COLO668 (cell line): ENCODE data around the gene NFIA.
A peak's percentile ranks its signal among the peaks of the same experiment; 100 is the strongest.

Experiments used
- DNase-seq: peaks from one replicate; lab custom pipeline; 2025; ENCODE audit not compliant: unreplicated experiment; lab: John Stamatoyannopoulos, UW

The NFIA gene

DNA sequence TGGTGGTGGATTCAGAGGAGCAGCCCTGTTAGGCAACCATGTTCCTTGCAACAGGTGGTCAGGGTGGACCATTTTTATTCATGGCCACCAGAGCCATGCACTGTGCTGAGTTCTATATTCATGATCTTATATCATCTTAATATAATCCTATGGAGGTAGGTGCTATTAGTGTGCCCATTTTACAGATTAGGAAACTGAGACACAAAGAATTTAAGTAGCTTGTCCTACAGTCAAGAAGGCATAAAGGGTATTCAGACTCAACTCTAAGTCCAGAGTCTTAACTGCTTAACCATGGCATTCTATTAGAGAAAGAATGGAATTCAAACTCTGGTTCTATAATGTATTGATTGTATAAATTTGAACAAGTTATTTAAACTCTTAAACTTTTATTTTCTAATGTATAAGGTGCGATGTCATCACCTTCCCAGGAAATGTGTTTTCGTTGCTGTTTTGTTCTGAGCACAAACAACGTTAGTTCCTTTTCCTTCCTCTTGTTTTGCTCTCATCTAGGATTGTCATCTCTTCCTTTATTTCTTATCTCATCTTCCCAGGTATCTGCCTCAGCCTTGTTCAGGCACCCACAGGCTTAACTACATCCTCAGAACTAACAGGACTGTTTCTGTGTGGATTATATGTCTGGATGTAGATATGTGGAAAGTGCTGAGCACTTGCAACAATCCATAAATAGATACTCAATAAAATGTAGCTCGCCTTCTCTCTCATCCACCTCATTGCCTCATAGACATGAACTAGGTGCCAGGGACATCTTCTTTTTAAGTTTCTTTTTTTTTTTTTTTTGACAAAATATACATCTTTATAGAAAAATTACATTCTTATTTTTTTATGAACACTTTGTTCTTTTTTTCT, 207.1 kb downstream of the NFIA start:
- no peak for DNase-seq

DNA sequence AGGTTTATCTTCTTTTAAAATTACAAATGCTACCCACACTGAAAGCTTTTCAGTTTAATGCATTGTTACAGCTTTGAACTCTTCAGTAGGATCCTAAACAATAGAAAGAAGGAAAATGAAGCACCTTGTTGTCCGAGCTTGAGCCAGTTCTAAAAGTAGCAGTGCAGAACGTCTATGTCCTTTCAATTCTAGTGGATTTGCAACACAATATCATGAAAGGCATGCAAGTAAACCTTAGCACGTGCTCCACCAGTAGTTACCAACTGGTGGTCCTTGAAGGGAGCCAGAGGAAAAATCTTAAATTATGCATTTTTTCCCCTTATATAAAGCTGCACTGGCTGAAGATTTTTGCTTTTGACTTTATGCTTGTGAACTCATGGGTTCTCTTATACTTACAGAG, 208.2 kb downstream of the NFIA start:
- DNase-seq, result no peak

DNA sequence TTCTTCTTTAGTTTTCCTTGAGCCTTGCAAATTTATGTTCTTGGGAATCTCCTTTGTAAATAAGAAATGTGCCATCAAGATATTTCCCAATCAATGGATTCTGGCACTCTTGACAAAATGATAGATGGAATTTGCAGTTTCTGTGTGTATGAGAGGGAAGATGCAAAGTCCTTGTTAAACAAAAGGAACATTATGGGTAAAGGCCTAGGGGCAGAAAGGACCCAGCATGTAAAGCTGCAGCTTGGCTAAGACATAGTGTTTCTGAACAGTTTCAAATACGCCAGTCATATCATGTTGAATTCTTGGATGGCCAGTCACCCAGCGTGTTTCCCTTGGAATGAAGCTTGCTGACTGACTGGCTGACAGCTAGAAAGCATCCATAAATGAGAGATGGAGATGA, 210.8 kb downstream of the NFIA start:
- no peak for DNase-seq

DNA sequence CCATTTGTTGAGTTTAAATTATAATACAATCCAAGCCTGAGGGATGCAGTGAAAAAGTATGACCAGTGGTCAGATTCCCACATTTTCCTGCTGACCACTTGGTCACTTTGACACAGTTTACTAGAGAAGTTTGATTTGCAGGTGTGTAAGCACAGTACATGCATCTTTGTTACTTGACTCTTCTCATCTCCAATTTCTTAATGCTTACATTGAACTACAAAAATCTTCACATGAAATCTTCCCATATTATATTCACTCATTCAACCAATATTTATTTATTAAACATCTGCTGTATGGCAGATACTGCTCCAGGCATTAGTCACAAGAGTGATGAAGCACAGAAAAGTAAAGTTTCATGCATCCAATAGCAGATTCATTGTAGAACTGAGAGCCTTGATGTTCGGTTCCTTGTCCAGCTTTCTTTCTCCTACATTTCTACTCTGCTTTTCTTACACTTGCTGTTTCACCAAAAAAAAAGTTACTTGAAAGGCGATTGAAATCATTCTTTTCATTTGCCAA, 211.7 kb downstream of the NFIA start:
- DNase-seq, result no peak

DNA sequence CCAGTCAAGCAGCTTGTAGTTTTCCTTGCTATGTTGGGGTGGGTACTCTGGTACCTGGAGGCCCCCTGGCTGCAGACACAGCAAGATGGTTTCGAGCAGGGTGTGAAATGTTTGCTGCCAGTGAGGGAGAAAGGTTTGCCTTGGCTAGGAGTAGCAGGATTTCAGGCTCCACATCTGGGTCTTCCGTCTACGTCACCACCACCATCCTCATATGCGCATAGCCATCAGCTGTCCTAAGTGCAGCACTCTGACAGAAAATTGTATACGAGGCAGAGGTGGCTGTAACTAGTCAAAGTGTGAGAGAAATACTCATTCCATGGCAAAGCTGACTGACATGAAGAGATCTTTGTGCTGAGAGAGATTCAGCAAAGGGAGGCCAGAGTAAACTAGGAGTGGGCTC, 212.6 kb downstream of the NFIA start:
- no peak for DNase-seq

DNA sequence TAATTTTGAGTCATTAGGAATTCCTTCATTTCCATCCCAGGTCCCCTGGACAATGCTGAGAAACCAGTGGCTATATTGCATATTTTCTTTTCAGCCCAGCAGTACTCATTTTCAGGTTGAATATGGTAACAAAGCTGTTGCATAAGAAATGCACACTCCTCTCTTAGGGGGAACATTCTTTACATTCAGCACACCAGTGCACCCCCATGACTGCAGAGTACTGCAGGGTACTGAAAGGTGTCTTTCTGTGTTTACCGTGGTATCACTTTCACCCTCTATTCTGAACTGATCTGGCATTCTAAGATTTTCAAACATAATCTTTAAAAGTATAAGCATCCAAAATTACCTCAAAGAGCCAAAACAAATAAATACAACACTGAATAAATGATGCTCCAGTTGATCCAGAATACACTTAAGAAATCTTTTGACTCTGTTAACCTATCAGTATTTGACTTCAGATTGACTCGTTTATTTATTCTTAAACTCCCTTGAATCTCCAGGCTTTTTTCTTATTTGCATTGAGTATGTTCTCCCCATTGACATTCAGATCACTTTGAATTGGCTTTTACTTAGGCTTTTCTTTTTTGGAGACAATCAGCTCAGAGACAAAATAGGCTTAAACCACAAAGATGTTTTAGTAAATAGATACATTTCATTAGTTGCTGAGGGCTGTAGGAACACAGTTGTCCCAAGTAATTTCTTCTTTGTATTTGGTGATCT, 213.6 kb downstream of the NFIA start:
- no peak for DNase-seq

DNA sequence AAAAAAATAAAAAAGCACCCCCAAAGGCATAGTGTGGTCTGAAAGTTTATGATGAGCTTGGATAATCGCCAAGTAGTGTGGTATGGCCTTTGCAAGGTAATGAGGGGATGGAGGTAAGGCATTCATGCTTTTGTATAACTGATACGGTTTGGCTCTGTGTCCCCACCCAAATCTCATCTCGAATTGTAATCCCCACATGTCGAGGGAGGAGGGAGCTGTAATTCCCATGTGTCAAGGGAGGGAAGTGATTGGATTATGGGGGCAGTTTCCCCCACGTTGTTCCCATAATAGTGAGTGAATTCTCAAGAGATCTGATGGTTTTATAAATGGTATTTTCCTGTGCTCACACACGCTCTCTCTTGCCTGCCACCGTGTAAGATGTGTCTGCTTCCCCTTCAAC, 215.5 kb downstream of the NFIA start:
- no peak for DNase-seq

DNA sequence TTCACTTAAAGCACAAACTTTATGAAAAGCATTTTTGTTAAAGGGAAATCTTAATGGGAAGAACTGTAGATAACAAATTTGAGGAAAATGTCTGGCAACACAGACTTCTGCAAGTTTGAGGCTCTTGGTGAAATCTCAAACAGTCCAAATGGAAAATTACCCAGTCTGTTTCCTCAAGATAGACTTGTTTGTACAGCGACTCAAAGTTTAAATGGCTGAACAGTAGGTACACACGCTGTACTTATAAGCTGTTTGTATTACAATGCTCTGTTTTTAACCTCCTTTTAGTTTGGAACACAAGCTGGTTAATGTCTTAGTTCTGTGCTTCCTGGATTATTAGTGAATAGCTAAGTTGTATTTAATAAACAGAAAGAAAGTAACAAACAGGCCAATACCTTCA, 217.1 kb downstream of the NFIA start:
- DNase-seq, result no peak

DNA sequence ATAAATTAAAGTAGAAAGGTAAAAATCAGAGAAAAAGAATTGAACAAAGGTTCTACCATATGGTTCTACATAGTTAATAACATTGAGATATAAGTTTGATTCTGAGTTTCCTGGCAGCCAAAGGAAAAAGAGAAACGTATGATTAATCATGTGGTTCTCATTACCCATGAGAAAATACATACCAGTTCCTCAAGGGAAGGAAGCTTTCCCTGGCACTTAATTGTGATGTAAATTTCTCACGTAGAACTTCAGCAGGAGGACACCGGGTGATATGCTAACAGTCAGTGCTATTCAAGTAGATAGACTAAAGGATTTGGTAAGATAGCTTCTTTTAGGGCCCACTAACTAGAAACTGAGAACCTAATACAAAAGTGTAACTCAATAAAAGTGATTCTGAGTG, 218.5 kb downstream of the NFIA start:
- DNase-seq, result no peak

DNA sequence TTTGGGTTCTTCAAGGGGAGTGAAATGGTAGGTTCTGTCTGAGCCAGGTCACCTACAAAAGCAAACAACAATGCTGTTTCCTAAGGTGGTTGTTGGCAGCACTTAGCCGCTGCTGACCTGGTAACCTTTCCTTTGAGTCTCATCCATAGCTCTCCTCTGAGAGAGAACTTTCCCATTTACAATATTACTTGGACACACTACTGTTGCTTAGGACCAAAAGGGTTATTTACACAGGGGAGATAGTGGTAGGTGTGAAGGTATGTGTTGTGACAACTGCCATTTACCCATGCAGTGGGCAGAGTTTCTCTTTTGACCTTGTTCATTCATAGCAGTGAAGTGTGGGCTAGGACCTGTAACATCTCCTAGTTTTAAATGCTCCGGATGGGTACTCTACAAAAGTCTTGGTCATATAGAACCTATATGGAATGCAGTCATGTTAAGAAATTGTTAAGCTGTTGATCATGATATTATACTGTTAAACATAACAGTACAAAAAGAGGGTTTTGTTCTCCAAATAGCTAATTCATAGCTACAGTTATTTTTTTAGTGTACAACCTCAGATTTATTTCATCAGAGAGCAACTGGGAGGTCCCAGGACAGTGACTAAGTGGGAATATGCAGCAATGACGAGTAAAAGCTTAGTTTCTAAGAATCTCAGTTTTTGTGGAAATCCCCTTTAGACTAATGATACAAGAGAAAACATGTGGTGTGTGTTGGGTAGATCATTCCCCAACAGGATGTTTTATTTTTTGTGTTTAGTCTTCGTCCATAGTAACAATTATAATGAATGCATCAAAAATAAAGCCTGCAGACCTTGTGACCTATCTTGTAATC, 219.7 kb downstream of the NFIA start:
- DNase-seq, result no peak

DNA sequence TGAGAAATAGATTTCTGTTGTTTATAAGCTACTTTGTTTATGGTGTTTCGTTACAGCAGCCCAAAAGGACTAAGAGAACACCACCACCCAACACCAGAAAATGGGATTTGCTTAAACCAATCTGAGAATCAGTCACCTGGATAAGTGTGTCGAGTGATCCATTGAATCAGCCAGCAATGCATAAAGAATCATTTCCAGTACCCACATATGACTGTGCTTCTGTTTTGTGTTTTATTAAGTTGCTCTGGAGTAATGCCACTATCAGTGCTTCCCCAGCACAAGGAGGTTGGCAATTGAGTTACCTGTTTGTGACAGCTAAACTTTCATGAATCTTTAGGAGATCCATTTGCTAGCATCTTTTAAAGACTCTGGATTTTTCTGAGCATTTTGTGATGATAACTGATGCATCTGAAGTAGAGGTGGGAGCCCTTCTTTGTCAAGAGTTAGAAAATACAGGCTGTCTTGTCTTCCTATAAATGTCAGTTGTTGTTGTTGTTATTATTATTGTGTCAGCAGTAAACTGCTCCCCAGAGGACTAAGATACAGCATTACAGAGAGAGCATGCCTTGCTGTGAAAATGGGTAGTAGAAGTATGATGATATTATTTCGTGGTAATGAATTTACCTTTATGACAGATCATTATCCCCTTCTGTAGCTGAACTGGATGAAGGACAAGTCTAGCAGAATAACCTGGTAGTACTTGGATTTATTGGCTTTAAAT, 225.2 kb downstream of the NFIA start:
- DNase-seq, result no peak

DNA sequence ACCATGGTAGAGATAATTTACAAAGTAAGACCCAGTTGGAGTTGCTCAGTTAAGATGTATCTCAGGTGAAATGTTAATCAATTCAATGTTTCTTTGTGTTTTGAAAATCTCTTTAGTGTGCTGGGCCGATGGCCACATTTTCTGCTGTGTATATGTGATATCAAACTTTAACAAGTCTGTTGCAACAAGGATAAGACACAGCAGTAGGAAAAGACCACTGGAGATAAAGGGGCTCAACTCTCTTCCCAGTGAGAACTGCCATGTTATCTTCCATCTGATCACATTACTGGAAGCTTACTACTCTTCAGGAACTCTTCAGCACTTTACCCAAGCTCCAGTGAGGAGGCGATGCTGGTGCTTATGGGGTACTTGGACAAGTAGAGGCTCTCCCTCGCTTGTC, 227.7 kb downstream of the NFIA start:
- DNase-seq, result no peak

DNA sequence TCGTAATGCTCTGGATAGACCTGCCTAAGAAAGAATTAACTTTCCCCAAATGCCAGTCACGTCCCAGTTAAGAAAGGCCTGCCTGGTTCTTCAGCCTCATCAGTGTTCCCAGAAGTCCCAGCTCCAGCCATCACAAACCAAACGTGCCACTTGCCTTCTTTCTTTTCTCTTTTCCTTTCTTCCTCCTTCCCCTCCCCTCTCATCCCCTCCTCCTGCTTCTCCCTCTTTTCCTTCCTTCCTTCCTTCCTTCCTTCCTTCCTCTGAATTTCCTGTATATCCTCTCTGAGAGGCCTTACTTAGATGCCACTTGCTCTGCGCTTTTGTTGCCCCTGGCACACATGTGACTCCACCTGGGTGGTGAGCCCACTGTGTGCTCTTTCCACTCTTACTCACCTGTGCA, 228.2 kb downstream of the NFIA start:
- no peak for DNase-seq

DNA sequence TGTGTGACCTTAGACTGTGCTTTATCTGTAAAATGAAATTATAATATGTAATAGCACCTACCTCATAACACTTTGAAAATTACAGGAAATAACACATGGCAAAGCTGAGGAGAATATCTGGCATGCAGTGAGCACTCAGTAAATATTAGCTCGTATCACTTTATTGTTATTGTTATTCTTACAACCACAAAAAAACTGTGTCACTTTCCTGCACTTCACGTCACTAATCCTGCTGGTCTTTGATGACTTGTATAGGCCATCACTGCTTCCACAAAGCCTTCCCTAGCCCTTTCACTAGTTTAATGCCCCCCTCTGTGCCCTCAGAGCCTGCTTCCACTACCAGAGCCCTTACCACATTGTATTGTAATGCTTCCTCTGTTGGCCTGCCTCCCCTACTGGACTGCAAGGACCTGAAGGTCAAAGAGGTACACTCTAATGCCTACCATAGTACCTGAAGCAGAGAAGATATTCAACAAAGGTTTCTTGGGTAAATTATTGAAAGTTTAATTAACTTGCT, 231.6 kb downstream of the NFIA start:
- DNase-seq, result no peak

DNA sequence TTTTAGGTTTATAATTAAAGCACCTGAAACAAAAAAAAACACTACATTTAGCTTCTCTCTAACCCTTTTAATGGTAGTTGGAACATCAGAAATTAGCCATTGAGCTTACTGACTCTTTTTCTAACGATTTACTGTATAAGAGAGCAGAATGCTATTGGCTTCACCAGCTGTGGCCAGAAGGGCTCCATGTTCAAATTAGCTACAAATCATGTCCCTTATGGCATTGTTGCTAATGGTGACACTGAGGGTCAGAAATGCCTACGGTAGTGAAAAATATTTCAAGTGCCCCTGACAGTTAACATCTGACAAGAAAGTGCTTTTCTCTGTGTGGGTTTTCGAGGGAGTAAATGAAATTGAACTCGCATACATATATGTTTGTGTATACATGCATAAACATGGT, 232.7 kb downstream of the NFIA start:
- no peak for DNase-seq

DNA sequence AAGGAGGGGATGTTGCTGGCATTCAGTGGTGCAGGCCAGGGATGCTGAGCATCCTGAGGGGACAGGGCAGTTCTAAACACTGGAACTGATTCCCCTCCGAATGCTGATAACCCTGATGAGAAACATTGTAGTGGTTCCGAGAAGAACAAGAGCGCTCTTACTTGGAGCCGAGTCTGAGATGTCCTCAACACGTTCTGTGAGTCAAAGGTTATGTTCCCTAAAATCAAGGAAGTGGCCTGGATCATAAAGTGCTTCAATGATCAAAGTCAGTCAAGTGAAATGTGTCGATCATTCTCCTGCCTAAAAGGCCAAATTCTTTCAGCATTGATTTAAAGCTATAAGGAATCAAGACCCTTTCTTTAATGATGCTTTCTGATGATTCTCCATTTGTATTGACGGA, 234.1 kb downstream of the NFIA start:
- no peak for DNase-seq

DNA sequence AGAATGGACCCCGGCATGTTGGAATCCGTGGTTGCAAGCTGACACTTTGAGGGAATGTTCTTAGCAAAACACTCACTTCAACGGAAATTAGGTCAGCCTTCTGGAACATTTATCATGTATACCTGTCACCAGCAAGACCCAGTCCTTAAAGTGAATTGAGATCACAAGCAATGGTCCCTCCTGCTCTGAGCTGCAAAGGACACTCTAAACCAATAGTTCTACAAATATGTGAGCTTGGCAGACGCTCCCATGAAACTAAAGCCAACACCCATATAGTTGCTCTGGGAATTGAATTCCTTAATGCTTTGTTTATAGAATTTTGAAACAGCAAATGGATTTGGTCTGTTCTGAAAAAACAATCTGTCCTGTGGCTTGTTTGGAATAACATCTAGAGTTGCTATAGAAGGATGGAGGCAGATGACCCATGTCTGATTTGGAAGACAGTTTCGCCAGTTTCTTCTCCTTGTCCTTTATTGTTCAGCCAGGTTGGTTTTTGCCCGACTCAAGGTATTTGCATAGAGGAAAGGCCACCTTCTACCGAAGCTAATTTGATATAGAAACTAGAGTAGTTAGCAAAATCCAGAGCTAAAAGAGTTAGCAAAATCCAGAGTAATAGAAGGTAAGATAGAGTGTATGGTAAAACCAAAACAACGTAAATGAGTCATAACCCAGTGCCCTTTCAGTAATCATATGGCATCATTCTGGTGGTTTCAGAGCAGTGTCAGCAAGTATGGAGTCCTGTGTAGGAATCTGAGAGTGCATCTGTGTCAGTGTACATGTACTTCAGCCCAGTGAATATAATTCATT, 236.2 kb downstream of the NFIA start:
- DNase-seq, result no peak

DNA sequence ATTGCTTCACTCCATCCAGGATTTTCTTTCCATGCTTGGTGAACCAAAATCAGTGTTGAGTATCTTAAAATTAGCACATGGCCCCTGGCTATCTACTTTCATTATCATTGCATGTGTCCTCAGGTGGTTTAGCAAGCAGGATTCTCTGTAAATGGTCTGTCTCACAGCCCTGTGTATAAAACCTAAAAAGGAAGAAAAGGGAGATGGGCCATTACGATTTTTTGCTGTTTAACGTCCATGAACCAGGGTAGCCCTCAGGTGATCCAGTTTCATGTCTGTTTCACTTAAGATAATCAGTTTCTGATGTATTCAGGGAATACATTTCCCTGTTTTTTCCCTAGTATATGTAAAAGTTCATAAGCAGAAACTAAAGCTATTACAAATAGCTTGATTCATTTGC, 238.2 kb downstream of the NFIA start:
- no peak for DNase-seq

DNA sequence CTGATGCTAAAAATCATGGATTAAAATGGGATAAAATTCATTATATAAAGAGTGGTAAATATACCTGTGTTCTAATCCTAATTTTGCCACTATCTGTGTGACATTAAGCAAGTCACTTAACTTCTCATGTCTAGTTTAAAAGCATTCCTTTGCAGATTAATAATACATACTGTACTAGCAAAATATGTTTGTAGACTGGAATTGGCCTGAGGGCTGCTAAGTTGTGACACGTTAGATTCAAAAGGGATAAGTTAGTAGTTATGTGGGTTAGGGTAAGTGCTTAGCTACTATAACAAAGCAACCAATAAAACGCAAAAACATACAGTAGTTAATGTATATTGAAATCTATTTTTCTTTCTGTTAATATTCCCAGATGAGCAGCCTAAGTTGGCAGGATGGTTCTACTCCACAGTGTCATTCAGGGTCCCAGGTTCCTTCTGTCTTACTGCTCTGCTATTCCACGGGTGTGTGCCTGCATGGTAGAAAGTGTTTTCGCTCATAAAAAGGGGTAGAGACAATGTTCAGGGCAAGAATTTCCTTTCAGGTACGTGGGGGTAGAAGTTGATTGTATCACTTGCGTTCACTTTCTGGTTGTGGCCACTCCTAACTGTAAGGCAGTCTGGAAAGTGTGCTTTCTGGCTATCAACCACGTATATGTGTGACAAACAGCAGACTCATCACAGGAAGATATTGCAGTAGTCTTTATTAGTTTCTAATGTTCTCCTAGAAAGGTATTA, 239.8 kb downstream of the NFIA start:
- peak; percentile 49 for DNase-seq
